ENCODE results near the gene MRTFA.
"Not testable (repeated sequence)": the region's sequence is repeated elsewhere in the genome, so short reads cannot be mapped to it uniquely, and the experiment has no call there.

Gene MRTFA

GRCh38 chr22:40594346-40594745 is 42.2 kb downstream of the MRTFA start:
- DNase-seq: no peak

- DNase-seq: no peak
Observed at GRCh38 chr22:40593460-40594273, 42.9 kb downstream of the MRTFA start.

- DNase-seq: no peak
Observed at GRCh38 chr22:40592352-40593113, 44.0 kb downstream of the MRTFA start.

- DNase-seq: no peak
Observed at GRCh38 chr22:40588726-40589125, 47.8 kb downstream of the MRTFA start.

GRCh38 chr22:40586781-40587180 is 49.7 kb downstream of the MRTFA start:
- DNase-seq: no peak

- peak; percentile 14 for DNase-seq
Observed at GRCh38 chr22:40585310-40585751, 51.2 kb downstream of the MRTFA start.

- not testable (repeated sequence) for DNase-seq
Observed at GRCh38 chr22:40584766-40585165, 51.8 kb downstream of the MRTFA start.

- no peak for DNase-seq
Observed at GRCh38 chr22:40583053-40583741, 53.3 kb downstream of the MRTFA start.

- DNase-seq: no peak
Observed at GRCh38 chr22:40582063-40582462, 54.5 kb downstream of the MRTFA start.

GRCh38 chr22:40580631-40581030 is 55.9 kb downstream of the MRTFA start:
- no peak for DNase-seq

- no peak for DNase-seq
Observed at GRCh38 chr22:40578171-40578570, 58.3 kb downstream of the MRTFA start.

GRCh38 chr22:40572976-40573375 is 63.5 kb downstream of the MRTFA start:
- no peak for DNase-seq

- DNase-seq: no peak
Observed at GRCh38 chr22:40571887-40572286, 64.6 kb downstream of the MRTFA start.

- no peak for DNase-seq
Observed at GRCh38 chr22:40567626-40568328, 68.7 kb downstream of the MRTFA start.

- DNase-seq: no peak
Observed at GRCh38 chr22:40567106-40567505, 69.4 kb downstream of the MRTFA start.

GRCh38 chr22:40560994-40561515 is 75.5 kb downstream of the MRTFA start:
- DNase-seq: no peak

GRCh38 chr22:40560551-40560950 is 76.0 kb downstream of the MRTFA start:
- no peak for DNase-seq

- no peak for DNase-seq
Observed at GRCh38 chr22:40557972-40558371, 78.5 kb downstream of the MRTFA start.

GRCh38 chr22:40556641-40557040 is 79.9 kb downstream of the MRTFA start:
- no peak for DNase-seq

- DNase-seq: not testable (repeated sequence)
Observed at GRCh38 chr22:40554023-40554422, 82.5 kb downstream of the MRTFA start.

GRCh38 chr22:40553014-40553554 is 83.4 kb downstream of the MRTFA start:
- no peak for DNase-seq

- DNase-seq: no peak
Observed at GRCh38 chr22:40552070-40552469, 84.4 kb downstream of the MRTFA start.
